AG04450 (cell line): ENCODE data around the gene LGALS12. TPM values are rescaled to one million over a fixed set of nuclear protein-coding genes. Genes with fewer than 3 reads are reported as not detected.
"Not testable (repeated sequence)": the region's sequence is repeated elsewhere in the genome, so short reads cannot be mapped to it uniquely, and the experiment has no call there.

ENCODE experiments used
- CTCF ChIA-PET: fragments of 300-600, 350-600 bp; formaldehyde crosslinking; extraction: SDS; loops from one replicate; lab custom pipeline; 2022; ENCODE audit warnings: antibody characterized with exemption, inconsistent platforms; lab: Charles Lee
- POLR2A ChIA-PET: fragments of 350-600 bp; formaldehyde crosslinking; extraction: SDS; loops from one replicate; lab custom pipeline; 2021; ENCODE audit warnings: antibody characterized with exemption, inconsistent platforms; lab: Yijun Ruan, JAX
- DNase-seq: peaks from one replicate; pipeline ENCODE4 v3.0.0-alpha.2; 2011; ENCODE audit warnings: low read depth, low spot score
- H3K27ac ChIP-seq: one replicate; pipeline ENCODE4 v1.5.1; 2012; ENCODE audit warnings: low read depth, low read length, control low read depth
- H3K27me3 ChIP-seq: one replicate; pipeline ENCODE4 v1.6.0; 2012; ENCODE audit warnings: low read length; ENCODE audit not compliant: control insufficient read depth, insufficient read depth
- H3K4me3 ChIP-seq: 2 replicates; pipeline ENCODE4 v1.5.1; 2011; ENCODE audit warnings: mild to moderate bottlenecking, low read depth, low read length, control low read depth
- H3K9me3 ChIP-seq: 2 replicates; pipeline ENCODE4 v1.5.1; 2012; ENCODE audit warnings: low read length; ENCODE audit not compliant: control insufficient read depth, insufficient read depth
- CTCF ChIP-seq: IDR thresholded peaks from 2 replicates; pipeline ENCODE4 v1.5.1; 2011; ENCODE audit warnings: low read depth, low read length, control low read depth, inconsistent platforms
- polyA plus RNA-seq: library from polyadenylated mRNA; depleted of rRNA; stranded (reverse); fragments of >200 nt; gene quantifications from 2 replicates; pipeline ENCODE4 v1.2.3, GENCODE V29; 2011

Gene LGALS12
- polyA plus RNA-seq, 1 experiment: not detected

GRCh38 chr11:63534895-63535461, 29.1 kb downstream of the LGALS12 start:
- H3K27ac ChIP-seq: no peak overlapping the region
- H3K4me3 ChIP-seq: no peak overlapping the region
- CTCF ChIA-PET: no interaction called here
- no peak for DNase-seq
- no peaks in the 10 kb centered on the region for H3K9me3 ChIP-seq
- POLR2A ChIA-PET: no interaction called here
- H3K27me3 ChIP-seq: peaks cover 8% of the 10 kb centered on the region
- TF ChIP-seq CTCF: no peak

GRCh38 chr11:63535734-63536133, 29.9 kb downstream of the LGALS12 start:
- POLR2A ChIA-PET: no interaction called here
- Histone ChIP-seq H3K9me3 (no peaks in the 10 kb centered on the region), H3K4me3 (no peak overlapping the region), H3K27me3 (peaks cover 8% of the 10 kb centered on the region), H3K27ac (no peak overlapping the region)
- TF ChIP-seq CTCF: no peak
- CTCF ChIA-PET: no interaction called here
- DNase-seq: no peak

- Histone ChIP-seq H3K27me3 (peaks cover 8% of the 10 kb centered on the region), H3K9me3 (no peaks in the 10 kb centered on the region), H3K4me3 (peak within 1 kb of the TSS; percentile 53), H3K27ac (peak within 1 kb of the TSS; percentile 47)
- CTCF ChIA-PET: interaction anchor here (0.7 to 1.4 kb wide), 3 partner anchors 19 to 90 kb away, joined by 3 to 4 read pairs (median 3); no protein-coding TSS in a partner anchor
- POLR2A ChIA-PET: no interaction called here
- TF ChIP-seq CTCF: 0 out of 2 replicates have a peak, but pooled peaks have one; percentile 8
- DNase-seq: no peak
Observed at GRCh38 chr11:63536669-63537292, 30.9 kb downstream of the LGALS12 start, which contains the start of gene PLAAT4. PLAAT4 (plus strand) TSS chr11:63536808; CDS start chr11:63536869, 61 bp downstream.

GRCh38 chr11:63537293-63538101, 31.6 kb downstream of the LGALS12 start:
- H3K27me3 ChIP-seq: peaks cover 8% of the 10 kb centered on the region
- ChIA-PET CTCF (interaction anchor here (1.3 to 1.4 kb wide), 2 partner anchors 19 to 59 kb away, joined by 3 to 4 read pairs; no protein-coding TSS in a partner anchor), POLR2A (no interaction called here)
- peak overlapping the region; percentile 47 for H3K27ac ChIP-seq
- no peak for DNase-seq
- TF ChIP-seq CTCF: no peak
- no peaks in the 10 kb centered on the region for H3K9me3 ChIP-seq
- peak overlapping the region; percentile 53 for H3K4me3 ChIP-seq

GRCh38 chr11:63542506-63542905, 36.6 kb downstream of the LGALS12 start:
- H3K27ac ChIP-seq, DNase-seq, H3K4me3 ChIP-seq, POLR2A ChIA-PET, H3K9me3 ChIP-seq: not testable (repeated sequence)
- H3K27me3 ChIP-seq: peaks cover 15% of the 10 kb centered on the region
- CTCF ChIA-PET: interaction anchor here (0.6 kb wide), 1 partner anchor 60 kb away, joined by 3 read pairs; no protein-coding TSS in a partner anchor
